Heart right ventricle (tissue), 16 donors: Measurements from ENCODE around the gene MYF6. TPM values are rescaled to one million over a fixed set of nuclear protein-coding genes. Genes with fewer than 3 reads are reported as not detected.

Experiments
- ATAC-seq, 8 donors: fragments of 200-7000 bp; cut with Tn5 transposase; one replicate each; pipeline ENCODE4 v1.9.1; 2020; ENCODE audit warnings: mild to moderate bottlenecking in 8 of 8, moderate library complexity in 8 of 8, moderate number of reproducible peaks in 1 of 8
- DNase-seq, 2 donors: peaks; one replicate each; pipeline ENCODE4 v3.0.0-alpha.2; 2020
- H3K27ac ChIP-seq, 10 donors: fragments of 200-600 bp; sonication (generic) in 2 of 10; one replicate each; pipeline versions ENCODE4 v1.5.0 to v1.8.0; 2020 to 2022; ENCODE audit warnings: mild to moderate bottlenecking in 3 of 10
- H3K27me3 ChIP-seq, 7 donors: fragments of 200-600 bp; one replicate each; pipeline ENCODE4 v1.8.0; 2021 to 2022; ENCODE audit warnings: mild to moderate bottlenecking in 2 of 7
- H3K36me3 ChIP-seq, 9 donors: fragments of 200-600 bp; sonication (generic) in 1 of 9; one replicate each; pipeline versions ENCODE4 v1.5.0 to v1.8.0; 2020 to 2022; ENCODE audit warnings: mild to moderate bottlenecking in 2 of 9
- H3K4me1 ChIP-seq, 9 donors: fragments of 200-600 bp; sonication (generic) in 1 of 9; one replicate each; pipeline versions ENCODE4 v1.5.0 to v1.8.0; 2020 to 2022; ENCODE audit warnings: mild to moderate bottlenecking in 4 of 9
- H3K4me3 ChIP-seq, 10 donors: fragments of 200-600 bp; sonication (generic) in 2 of 10; one replicate each; pipeline versions ENCODE4 v1.5.0 to v1.8.0; 2020 to 2022; ENCODE audit warnings: mild to moderate bottlenecking in 7 of 10, moderate library complexity in 2 of 10
- H3K9me3 ChIP-seq, 11 donors: fragments of 200-600 bp in 10 of 11; sonication (generic) in 2 of 11; one replicate each; pipeline versions ENCODE4 v1.5.0 to v1.8.0; 2013 to 2022; ENCODE audit warnings: mild to moderate bottlenecking in 2 of 11, control low read depth in 1 of 11, moderate library complexity in 1 of 11
- WGBS, 2 donors: extraction: QIAGEN DNeasy Blood & Tissue Kit; methylation state at CpG; one replicate each; pipeline ENCODE4 v1.1.7; 2013; ENCODE audit warnings: inconsistent platforms in 1 of 2; 5-methylcytosine and 5-hydroxymethylcytosine counted together
- intact Hi-C, 10 donors: fragments of 100-400 bp; cut with DNase I; formaldehyde crosslinking; loops; one replicate each; pipeline versions ENCODE4 v1.11.1 to v1.14.2; 2022
- polyA plus RNA-seq, 2 donors: library from polyadenylated mRNA; stranded (reverse); fragments of 200-250 nt; gene quantifications; one replicate each; pipeline ENCODE4 v1.2.3, GENCODE V29; 2013
- total RNA-seq, 10 donors: library from RNA; stranded (reverse); fragmentation: NEBNext Ultra II Directional in 3 of 10; extraction: Animal tissue kit (Norgen Biotek cat#: 25700) in 3 of 10; gene quantifications; one replicate each; pipeline versions ENCODE4 v1.2.1 to v1.2.4, GENCODE V29; 2021 to 2023
- TF ChIP-seq, protein P1 (sequence below), 9 donors: fragments of 200-600 bp; sonication (generic) in 2 of 9; IDR thresholded peaks; one replicate each; pipeline versions ENCODE4 v1.5.0 to v1.8.0; 2021 to 2022; ENCODE audit warnings: antibody characterized with exemption in 9 of 9, mild to moderate bottlenecking in 5 of 9, moderate library complexity in 1 of 9
- donor health status: Arrhythmogenic right ventricular cardiomyopathy.
- donor health status: ischemic (EF 13 %, LVEDD 7.1; RV severe dilation, severe dysfunction).
- donor health status: healthy with polysubstance abuse.
- donor health status: DM: no; HTN: yes; CAD: no.
- donor health status: DM: no; HTN: no; CAD: no.
- donor health status: ischemic (EF 25% LVEDD 6.9; RV normal size, moderate dysfunction).
- donor health status: ischemic (EF 25% LVEDD 5.7; RV mildly dilated, moderate dysfunction).
- donor health status: healthy.
- donor health status: DM: yes; HTN: yes; CAD: no.
- donor health status: Ischemic cardiomyopathy.
- donor health status: ischemic (EF 35%, LVEDD 5.7; RV mildly dilated, moderate dysfunction).
- donor health status: nonischemic (EF 11% LVEDD 7.7; RV severe dilation, severe dysfunction).
- donor health status: DM: yes; HTN: yes; CAD: no.
- donor health status: PGD.
- donor health status: ischemic (EF 29% LVEDD 5.4; RV normal size, mild dysfunction).
- donor health status: nonischemic (EF 23%, LVEDD 6.1; RV moderate dilation, normal function).

Gene MYF6
- total and polyA plus RNA-seq, 12 donors: 0.04 to 0.45 (median 0.23) TPM; not detected in 9

GRCh38 chr12:80681786-80682185 lies 25.6 kb upstream of the MYF6 start:
- ATAC-seq: no peak
- H3K27me3 ChIP-seq: no peaks in the 10 kb centered on the region
- H3K9me3 ChIP-seq: peaks cover 0 to 2% (median 0%) of the 10 kb centered on the region in 11 donors
- H3K4me1 ChIP-seq: no peaks in the 10 kb centered on the region
- 81 to 87% methylated on average over 3 of the region's 3 CpGs for WGBS, 2 donors
- DNase-seq: no peak
- H3K27ac ChIP-seq: no peak overlapping the region
- no peak overlapping the region for H3K4me3 ChIP-seq
- intact Hi-C loops: no loop called here
- TF ChIP-seq, protein P1, sequence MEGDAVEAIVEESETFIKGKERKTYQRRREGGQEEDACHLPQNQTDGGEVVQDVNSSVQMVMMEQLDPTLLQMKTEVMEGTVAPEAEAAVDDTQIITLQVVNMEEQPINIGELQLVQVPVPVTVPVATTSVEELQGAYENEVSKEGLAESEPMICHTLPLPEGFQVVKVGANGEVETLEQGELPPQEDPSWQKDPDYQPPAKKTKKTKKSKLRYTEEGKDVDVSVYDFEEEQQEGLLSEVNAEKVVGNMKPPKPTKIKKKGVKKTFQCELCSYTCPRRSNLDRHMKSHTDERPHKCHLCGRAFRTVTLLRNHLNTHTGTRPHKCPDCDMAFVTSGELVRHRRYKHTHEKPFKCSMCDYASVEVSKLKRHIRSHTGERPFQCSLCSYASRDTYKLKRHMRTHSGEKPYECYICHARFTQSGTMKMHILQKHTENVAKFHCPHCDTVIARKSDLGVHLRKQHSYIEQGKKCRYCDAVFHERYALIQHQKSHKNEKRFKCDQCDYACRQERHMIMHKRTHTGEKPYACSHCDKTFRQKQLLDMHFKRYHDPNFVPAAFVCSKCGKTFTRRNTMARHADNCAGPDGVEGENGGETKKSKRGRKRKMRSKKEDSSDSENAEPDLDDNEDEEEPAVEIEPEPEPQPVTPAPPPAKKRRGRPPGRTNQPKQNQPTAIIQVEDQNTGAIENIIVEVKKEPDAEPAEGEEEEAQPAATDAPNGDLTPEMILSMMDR (IDR thresholded peaks at IDR 0.05): no peak
- H3K36me3 ChIP-seq: no peaks in the 10 kb centered on the region

- Histone ChIP-seq H3K27ac (no peak overlapping the region), H3K4me3 (no peak overlapping the region), H3K27me3 (no peaks in the 10 kb centered on the region), H3K4me1 (no peaks in the 10 kb centered on the region), H3K9me3 (peaks cover 0 to 9% (median 0%) of the 10 kb centered on the region in 11 donors), H3K36me3 (no peaks in the 10 kb centered on the region)
- DNase-seq: no peak
- TF ChIP-seq, protein P1 (IDR thresholded peaks at IDR 0.05): no peak
- WGBS, 2 donors: 45 to 46% methylated on average over 7 of the region's 7 CpGs
- no peak for ATAC-seq
- intact Hi-C loops: no loop called here
Measured at GRCh38 chr12:80684077-80684495, 23.3 kb upstream of the MYF6 start.

GRCh38 chr12:80690090-80690489 lies 17.3 kb upstream of the MYF6 start:
- H3K9me3 ChIP-seq: peaks cover 0 to 9% (median 0%) of the 10 kb centered on the region in 11 donors
- no peaks in the 10 kb centered on the region for H3K36me3 ChIP-seq
- DNase-seq (no peak), ATAC-seq (no peak)
- H3K27ac ChIP-seq: no peak overlapping the region
- H3K4me1 ChIP-seq: no peaks in the 10 kb centered on the region
- no peak overlapping the region for H3K4me3 ChIP-seq
- whole genome bisulfite sequencing, 2 donors: 78 to 100% methylated on average over 1 of the region's 1 CpG
- H3K27me3 ChIP-seq: no peaks in the 10 kb centered on the region
- TF ChIP-seq, protein P1 (IDR thresholded peaks at IDR 0.05): no peak
- intact Hi-C loops: no loop called here

DNA sequence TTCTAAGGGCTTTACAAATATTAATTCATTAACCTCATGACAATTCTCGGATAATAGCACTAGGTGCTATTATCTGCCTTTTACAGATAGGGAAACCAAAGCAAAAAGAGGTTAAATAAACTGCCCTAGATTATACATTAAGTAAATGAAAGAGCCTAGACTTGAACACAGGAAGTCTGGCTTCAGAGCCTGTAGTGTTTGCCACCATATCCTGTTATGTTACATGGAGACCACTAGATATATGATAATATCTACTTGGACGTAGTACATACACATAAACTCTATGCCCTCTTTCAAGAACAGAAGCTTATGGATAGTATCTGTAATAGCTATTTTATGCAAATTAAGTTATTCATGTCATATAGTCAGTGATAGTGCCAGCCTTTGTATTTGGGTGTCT lies 16.9 kb upstream of the MYF6 start:
- Histone ChIP-seq H3K4me3 (no peak overlapping the region), H3K27ac (no peak overlapping the region), H3K4me1 (no peaks in the 10 kb centered on the region), H3K27me3 (no peaks in the 10 kb centered on the region), H3K9me3 (peaks cover 0 to 9% (median 0%) of the 10 kb centered on the region in 11 donors), H3K36me3 (no peaks in the 10 kb centered on the region)
- 56 to 76% methylated on average over 2 of the region's 2 CpGs for WGBS, 2 donors
- ATAC-seq: no peak
- DNase-seq: no peak
- TF ChIP-seq, protein P1 (IDR thresholded peaks at IDR 0.05): no peak
- intact Hi-C loops: no loop called here
